ENCODE measurements around the gene RCL1. TPM values are rescaled to one million over a fixed set of nuclear protein-coding genes. Genes with fewer than 3 reads are reported as not detected.

Gene RCL1
- polyA plus RNA-seq, 2 of the 4 experiments (the other 2 are of a cell fraction) = 25.5 to 27.5 TPM

- FAIRE-seq (no peak), DNase-seq (ENCODE audit: low read depth in 1 of 2, low spot score in 1 of 2) (no peak), ATAC-seq (no peak)
- 82% methylated on average over 5 of the region's 5 CpGs for WGBS (ENCODE audit: missing lambda C conversion rate)
- TF ChIP-seq ZSCAN20 (CRISPR knock-in tag; IDR thresholded peaks at IDR 0.05) (no peak), CHD2 (IDR thresholded peaks at IDR 0.05; ENCODE audit: low read length, partially characterized antibody) (no peak), ZNF302 (CRISPR knock-in tag; IDR thresholded peaks at IDR 0.05) (no peak)
- TF ChIP-seq, protein P1, sequence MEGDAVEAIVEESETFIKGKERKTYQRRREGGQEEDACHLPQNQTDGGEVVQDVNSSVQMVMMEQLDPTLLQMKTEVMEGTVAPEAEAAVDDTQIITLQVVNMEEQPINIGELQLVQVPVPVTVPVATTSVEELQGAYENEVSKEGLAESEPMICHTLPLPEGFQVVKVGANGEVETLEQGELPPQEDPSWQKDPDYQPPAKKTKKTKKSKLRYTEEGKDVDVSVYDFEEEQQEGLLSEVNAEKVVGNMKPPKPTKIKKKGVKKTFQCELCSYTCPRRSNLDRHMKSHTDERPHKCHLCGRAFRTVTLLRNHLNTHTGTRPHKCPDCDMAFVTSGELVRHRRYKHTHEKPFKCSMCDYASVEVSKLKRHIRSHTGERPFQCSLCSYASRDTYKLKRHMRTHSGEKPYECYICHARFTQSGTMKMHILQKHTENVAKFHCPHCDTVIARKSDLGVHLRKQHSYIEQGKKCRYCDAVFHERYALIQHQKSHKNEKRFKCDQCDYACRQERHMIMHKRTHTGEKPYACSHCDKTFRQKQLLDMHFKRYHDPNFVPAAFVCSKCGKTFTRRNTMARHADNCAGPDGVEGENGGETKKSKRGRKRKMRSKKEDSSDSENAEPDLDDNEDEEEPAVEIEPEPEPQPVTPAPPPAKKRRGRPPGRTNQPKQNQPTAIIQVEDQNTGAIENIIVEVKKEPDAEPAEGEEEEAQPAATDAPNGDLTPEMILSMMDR (IDR thresholded peaks at IDR 0.05) = peak; percentile 25; the same call in 2 of the 3 replicates
- no peak overlapping the region for H3K4me3 ChIP-seq
- ChIA-PET CTCF (no interaction called here), POLR2A (no interaction called here)
- H3K4me1 ChIP-seq = no peaks in the 10 kb centered on the region
- no peak overlapping the region for H3K4me2 ChIP-seq
- H3K9me3 ChIP-seq = no peaks in the 10 kb centered on the region
- H3K27ac ChIP-seq = no peak overlapping the region
Measured at GRCh38 chr9:4849369-4849768, 56.6 kb downstream of the RCL1 start.

DNA sequence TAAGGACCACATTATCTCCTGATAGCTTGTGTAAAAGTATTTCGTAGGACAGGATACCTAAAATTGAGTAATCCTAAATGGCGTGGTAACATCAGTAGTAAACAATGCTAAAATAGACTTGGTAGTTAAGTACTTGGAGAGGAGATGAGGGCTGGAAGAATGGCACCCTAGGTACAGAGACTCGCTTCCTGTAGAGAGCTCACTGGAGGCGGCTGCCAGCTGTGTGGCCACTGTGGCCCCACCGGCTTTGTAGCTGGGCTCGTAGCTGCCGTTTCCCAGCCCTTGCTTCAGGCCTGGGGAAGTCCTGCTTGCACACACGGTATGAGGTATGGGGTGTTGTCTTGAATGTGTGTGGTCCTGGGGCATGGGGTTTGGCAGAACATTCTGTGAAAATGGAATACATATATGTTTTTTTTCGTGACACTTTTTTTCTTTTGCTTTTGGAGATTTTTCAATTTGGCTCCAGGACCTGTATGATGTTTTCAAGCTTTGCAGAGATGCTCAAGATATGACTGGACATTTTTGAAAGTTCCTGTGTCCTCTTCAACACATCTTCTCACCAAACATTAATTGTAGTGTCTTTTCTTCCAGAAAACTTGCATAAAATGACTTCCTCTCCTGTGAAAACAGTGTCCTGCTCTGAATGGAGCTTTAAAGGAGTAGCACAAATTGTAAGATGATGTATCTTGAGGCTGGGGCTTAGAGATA is 58.0 kb downstream of the RCL1 start:
- no peak for FAIRE-seq
- 88% methylated on average over 9 of the region's 9 CpGs for WGBS (ENCODE audit: missing lambda C conversion rate)

DNA sequence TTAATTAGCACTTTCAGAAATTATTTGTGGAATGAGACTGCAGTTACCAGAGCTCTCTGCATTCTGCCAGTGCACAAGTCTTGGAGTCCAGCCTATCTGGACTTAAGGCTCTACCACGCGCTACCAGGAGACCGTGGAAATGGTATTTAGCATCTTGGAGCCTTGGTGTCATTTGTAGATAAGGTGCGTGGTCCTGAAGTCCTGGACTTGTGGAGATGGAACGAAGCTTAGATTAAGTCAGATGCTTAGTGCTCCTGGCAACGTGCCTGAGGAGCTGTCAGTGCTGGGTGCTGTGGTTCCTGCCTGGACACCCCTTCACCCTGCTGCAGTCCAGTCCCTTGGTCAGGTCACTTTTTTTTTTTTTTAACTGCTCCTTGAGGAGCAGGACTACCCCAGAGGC is 59.7 kb downstream of the RCL1 start:
- CTCF ChIA-PET = interaction anchor here (2.3 to 3.9 kb wide), 2 partner anchors 72 to 93 kb away, joined by 8 to 15 read pairs; no protein-coding TSS in a partner anchor
- Histone ChIP-seq H3K27ac (no peak overlapping the region), H3K4me1 (no peaks in the 10 kb centered on the region), H3K4me2 (no peak overlapping the region), H3K9me3 (no peaks in the 10 kb centered on the region), H3K4me3 (no peak overlapping the region)
- no peak for DNase-seq (ENCODE audit: low read depth in 1 of 2, low spot score in 1 of 2)
- no peak for ATAC-seq
- WGBS (ENCODE audit: missing lambda C conversion rate) = 96% methylated on average over 6 of the region's 6 CpGs
- no peak for FAIRE-seq
- POLR2A ChIA-PET = no interaction called here
- TF ChIP-seq MYC (IDR thresholded peaks at IDR 0.05; ENCODE audit: borderline replicate concordance, low read length) (no peak), HEYL (CRISPR knock-in tag; IDR thresholded peaks at IDR 0.05) (no peak), ELK1 (IDR thresholded peaks at IDR 0.05; ENCODE audit: low read depth, low read length) (no peak), HMGXB4 (CRISPR knock-in tag; IDR thresholded peaks at IDR 0.05; ENCODE audit: borderline replicate concordance) (no peak), JUN (IDR thresholded peaks at IDR 0.05) (no peak), EHMT2 (IDR thresholded peaks at IDR 0.05; ENCODE audit: low read depth) (no peak), BCL3 (IDR thresholded peaks at IDR 0.05) (no peak), PBX3 (IDR thresholded peaks at IDR 0.05) (no peak), PHF8 (IDR thresholded peaks at IDR 0.05; ENCODE audit: borderline replicate concordance, low read depth) (no peak), BHLHE40 (IDR thresholded peaks at IDR 0.05; ENCODE audit: low read depth, low read length) (no peak), HOXB5 (CRISPR knock-in tag; IDR thresholded peaks at IDR 0.05) (no peak), JUNB (IDR thresholded peaks at IDR 0.05) (no peak)

More for the DNA sequence above, 58.0 kb downstream of the RCL1 start:
- ChIA-PET CTCF (interaction anchor here (1.0 to 3.9 kb wide), 6 partner anchors 10 to 91 kb away, joined by 3 to 15 read pairs (median 6); no protein-coding TSS in a partner anchor), POLR2A (no interaction called here)
- Histone ChIP-seq H3K4me1 (no peaks in the 10 kb centered on the region), H3K9me3 (no peaks in the 10 kb centered on the region), H3K4me2 (no peak overlapping the region), H3K27ac (no peak overlapping the region), H3K4me3 (no peak overlapping the region)
- no peak for TF ChIP-seq KDM1A (IDR thresholded peaks at IDR 0.05; ENCODE audit: low read depth)
- TF ChIP-seq SREBF2 (IDR thresholded peaks at IDR 0.05) = no peak
- TF ChIP-seq MAFK (IDR thresholded peaks at IDR 0.05; ENCODE audit: partially characterized antibody) = no peak
- no peak for TF ChIP-seq JUNB (IDR thresholded peaks at IDR 0.05)
- TF ChIP-seq, protein P2, sequence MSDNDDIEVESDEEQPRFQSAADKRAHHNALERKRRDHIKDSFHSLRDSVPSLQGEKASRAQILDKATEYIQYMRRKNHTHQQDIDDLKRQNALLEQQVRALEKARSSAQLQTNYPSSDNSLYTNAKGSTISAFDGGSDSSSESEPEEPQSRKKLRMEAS (IDR thresholded peaks at IDR 0.05) = no peak
- no peak for TF ChIP-seq HOXB13 (CRISPR knock-in tag; IDR thresholded peaks at IDR 0.05; ENCODE audit: low read depth)
- no peak for TF ChIP-seq EHF (CRISPR knock-in tag; IDR thresholded peaks at IDR 0.05)
- TF ChIP-seq POLR2A (IDR thresholded peaks at IDR 0.05; ENCODE audit: low read length) = no peak
- TF ChIP-seq, protein P3, sequence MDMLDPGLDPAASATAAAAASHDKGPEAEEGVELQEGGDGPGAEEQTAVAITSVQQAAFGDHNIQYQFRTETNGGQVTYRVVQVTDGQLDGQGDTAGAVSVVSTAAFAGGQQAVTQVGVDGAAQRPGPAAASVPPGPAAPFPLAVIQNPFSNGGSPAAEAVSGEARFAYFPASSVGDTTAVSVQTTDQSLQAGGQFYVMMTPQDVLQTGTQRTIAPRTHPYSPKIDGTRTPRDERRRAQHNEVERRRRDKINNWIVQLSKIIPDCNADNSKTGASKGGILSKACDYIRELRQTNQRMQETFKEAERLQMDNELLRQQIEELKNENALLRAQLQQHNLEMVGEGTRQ (IDR thresholded peaks at IDR 0.05) = no peak
- no peak for TF ChIP-seq ZSCAN20 (CRISPR knock-in tag; IDR thresholded peaks at IDR 0.05)
- no peak for TF ChIP-seq RCOR1 (IDR thresholded peaks at IDR 0.05; ENCODE audit: low read depth, low read length)
- no peak for TF ChIP-seq ZFP36 (IDR thresholded peaks at IDR 0.05; ENCODE audit: borderline replicate concordance, partially characterized antibody)
- no peak for TF ChIP-seq POLR2AphosphoS2 (conservative IDR thresholded peaks at IDR 0.05; ENCODE audit: low read length)
- no peak for TF ChIP-seq TFCP2L1 (CRISPR knock-in tag; IDR thresholded peaks at IDR 0.05)
- no peak for TF ChIP-seq CHD4 (IDR thresholded peaks at IDR 0.05; ENCODE audit: borderline replicate concordance)
- TF ChIP-seq RARB (CRISPR knock-in tag; IDR thresholded peaks at IDR 0.05) = no peak
- no peak for ATAC-seq
- no peak for DNase-seq (ENCODE audit: low read depth in 1 of 2, low spot score in 1 of 2)
